Panc1 (cell line): Measurements from ENCODE around the gene LCN6. TPM values are rescaled to one million over a fixed set of nuclear protein-coding genes. Genes with fewer than 3 reads are reported as not detected.

Source experiments
- ATAC-seq: fragments of 200-7000 bp; cut with Tn5 transposase; 2 replicates; pipeline ENCODE4 v1.9.1; 2020; ENCODE audit warnings: mild to moderate bottlenecking, moderate library complexity
- BruUV-seq: library from RNA; stranded (reverse); fragments of 400-500 nt; replicated peaks from 2 replicates; lab custom pipeline; 2021; lab: Mats Ljungman, UMichigan
- CTCF ChIA-PET: fragments of 300-600 bp; sonication (Branson Sonifier 250); formaldehyde crosslinking; loops from one replicate; lab custom pipeline; 2022; ENCODE audit warnings: antibody characterized with exemption; lab: Charles Lee
- POLR2A ChIA-PET: fragments of 300-600 bp; sonication (Branson Sonifier 250); formaldehyde crosslinking; loops from one replicate; lab custom pipeline; 2022; ENCODE audit warnings: antibody characterized with exemption; lab: Charles Lee
- DNase-seq: peaks from one replicate; pipeline ENCODE4 v3.0.0-alpha.2; 2010; ENCODE audit warnings: low read depth, low spot score
- H3K27ac ChIP-seq: 2 replicates; pipeline ENCODE4 v1.5.1; 2011; ENCODE audit warnings: mild to moderate bottlenecking, low read length, inconsistent platforms
- H3K27me3 ChIP-seq: fragments of 200-500 bp; sonication (Bioruptor generic); 2 replicates; pipeline ENCODE4 v1.6.0; 2014; ENCODE audit warnings: low read length, inconsistent platforms; ENCODE audit not compliant: control insufficient read depth, insufficient read depth
- H3K36me3 ChIP-seq: fragments of 200-500 bp; sonication (Bioruptor generic); 2 replicates; pipeline ENCODE4 v1.5.1; 2014; ENCODE audit warnings: inconsistent platforms, mild to moderate bottlenecking, low read length, moderate library complexity; ENCODE audit not compliant: control insufficient read depth, insufficient read depth
- H3K4me1 ChIP-seq: 2 replicates; pipeline ENCODE4 v1.5.1; 2011; ENCODE audit warnings: inconsistent platforms, mild to moderate bottlenecking, low read length, moderate library complexity; ENCODE audit not compliant: control insufficient read depth, insufficient read depth
- H3K4me3 ChIP-seq, 2 experiments: 2 replicates each; pipeline ENCODE4 v1.5.1; 2011 to 2012; ENCODE audit warnings: low read depth in 2 of 2, low read length in 2 of 2, mild to moderate bottlenecking in 2 of 2, inconsistent platforms in 1 of 2, moderate library complexity in 1 of 2
- H3K9me3 ChIP-seq: fragments of 200-500 bp; sonication (Bioruptor generic); 2 replicates; pipeline ENCODE4 v1.5.1; 2014; ENCODE audit warnings: low read depth, mild to moderate bottlenecking, inconsistent platforms, low read length, moderate library complexity; ENCODE audit not compliant: control insufficient read depth, insufficient read depth
- CTCF ChIP-seq: fragments of 450-650 bp; IDR thresholded peaks from 2 replicates; pipeline ENCODE4 v1.5.1; 2017; ENCODE audit warnings: mild to moderate bottlenecking
- POLR2AphosphoS5 ChIP-seq: IDR thresholded peaks from 2 replicates; pipeline ENCODE4 v1.6.1; 2012; ENCODE audit warnings: mild to moderate bottlenecking, low read depth, low read length, moderate library complexity
- REST ChIP-seq, 2 experiments: IDR thresholded peaks; 2 replicates each; pipeline ENCODE4 v1.6.1; 2011 to 2012; ENCODE audit warnings: low read depth in 2 of 2, control low read depth in 1 of 2, low read length in 1 of 2, mild to moderate bottlenecking in 1 of 2, moderate library complexity in 1 of 2; ENCODE audit not compliant: insufficient read depth in 1 of 2
- SIN3A ChIP-seq: IDR thresholded peaks from 2 replicates; pipeline ENCODE4 v1.6.1; 2012; ENCODE audit warnings: low read depth, mild to moderate bottlenecking, low read length, moderate library complexity, borderline replicate concordance; ENCODE audit not compliant: insufficient read depth
- TCF7L2 ChIP-seq: IDR thresholded peaks from 2 replicates; pipeline ENCODE4 v1.6.1; 2011; ENCODE audit warnings: mild to moderate bottlenecking, low read depth, low read length, inconsistent platforms
- in situ Hi-C: cut with HindIII; loops from 2 replicates; pipeline ENCODE4 v1.10.0; 2016; ENCODE audit warnings: low sequenced_read_pairs, low pct_unique_long_range_greater_than_20kb
- intact Hi-C: fragments of 100-400 bp; cut with micrococcal nuclease; formaldehyde crosslinking; loops from one replicate; pipeline ENCODE4 v1.10.0; 2022; ENCODE audit not compliant: unreplicated experiment
- total RNA-seq: library from RNA; stranded (reverse); gene quantifications from one replicate; pipeline ENCODE4 v1.2.1, GENCODE V29; 2021; ENCODE audit not compliant: unreplicated experiment

The LCN6 gene
- total RNA-seq, 1 experiment from 2014 or later: not detected

GRCh38 chr9:136717399-136717798 lies 30.9 kb downstream of the LCN6 start:
- H3K4me3 ChIP-seq: no peak overlapping the region
- peaks cover 16% of the 10 kb centered on the region for H3K4me1 ChIP-seq
- no peaks in the 10 kb centered on the region for H3K9me3 ChIP-seq
- intact Hi-C loops (no loop called here), in situ Hi-C loops (no loop called here)
- no peak for ATAC-seq
- no peak for TF ChIP-seq POLR2AphosphoS5
- no peak for TF ChIP-seq TCF7L2
- TF ChIP-seq SIN3A: no peak
- TF ChIP-seq CTCF: no peak
- no peak for TF ChIP-seq REST (IDR thresholded peaks at IDR 0.05; ENCODE audit: insufficient read depth in 1 of 2, low read depth in 2 of 2, low read length in 1 of 2)
- no peak for DNase-seq
- ChIA-PET POLR2A (no interaction called here), CTCF (no interaction called here)
- H3K27me3 ChIP-seq: no peaks in the 10 kb centered on the region
- H3K36me3 ChIP-seq: no peaks in the 10 kb centered on the region
- no peak overlapping the region for H3K27ac ChIP-seq
- no TSS peak for BruUV-seq

- H3K36me3 ChIP-seq: no peaks in the 10 kb centered on the region
- ChIA-PET POLR2A (no interaction called here), CTCF (no interaction called here)
- in situ Hi-C loops (no loop called here), intact Hi-C loops (no loop called here)
- no peaks in the 10 kb centered on the region for H3K27me3 ChIP-seq
- TF ChIP-seq TCF7L2: no peak
- no peak for TF ChIP-seq SIN3A
- TF ChIP-seq CTCF: no peak
- no peak for TF ChIP-seq REST (IDR thresholded peaks at IDR 0.05; ENCODE audit: insufficient read depth in 1 of 2, low read depth in 2 of 2, low read length in 1 of 2)
- no peak for TF ChIP-seq POLR2AphosphoS5
- BruUV-seq: no TSS peak
- ATAC-seq: no peak
- H3K9me3 ChIP-seq: no peaks in the 10 kb centered on the region
- no peak for DNase-seq
- no peak overlapping the region for H3K4me3 ChIP-seq
- peaks cover 8% of the 10 kb centered on the region for H3K4me1 ChIP-seq
- H3K27ac ChIP-seq: no peak overlapping the region
Measured at GRCh38 chr9:136714893-136715274, 33.4 kb downstream of the LCN6 start.
